Measurements from ENCODE around the gene PFKM.

The PFKM gene

GRCh38 chr12:48157018-48157888 is 38.1 kb downstream of the PFKM start, which contains the start of gene ASB8:
Gene ASB8 (minus strand): TSS chr12:48157515. CDS start chr12:48153496, 4,019 bp downstream.
- peak; percentile 98 for DNase-seq (ENCODE audit: low read depth in 2 of 2)

- DNase-seq (ENCODE audit: low read depth in 2 of 2), result no peak
Observed at GRCh38 chr12:48157889-48158370, 38.8 kb downstream of the PFKM start.

DNA sequence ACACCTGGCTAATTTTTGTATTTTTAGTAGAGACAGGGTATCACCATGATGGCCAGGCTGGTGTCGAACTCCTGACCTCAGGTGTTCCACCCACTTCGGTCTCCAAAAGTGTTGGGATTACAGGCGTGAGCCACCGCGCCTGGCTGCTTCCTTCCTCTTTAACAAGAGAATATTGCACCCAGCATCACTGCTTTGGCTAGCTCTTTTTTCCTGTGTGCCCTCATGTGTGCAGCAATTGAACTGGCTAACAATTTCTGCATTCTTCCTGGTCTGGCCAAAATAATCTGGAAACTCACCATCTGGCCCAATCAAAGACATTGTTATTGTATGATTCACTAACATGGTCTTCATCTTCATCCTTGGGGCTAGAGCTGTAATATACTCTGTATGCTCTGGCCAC is 40.9 kb downstream of the PFKM start:
- DNase-seq (ENCODE audit: low read depth in 2 of 2), result no peak

GRCh38 chr12:48160807-48161206 is 41.6 kb downstream of the PFKM start:
- DNase-seq (ENCODE audit: low read depth in 2 of 2), result no peak

GRCh38 chr12:48163150-48163747 is 44.1 kb downstream of the PFKM start:
- DNase-seq (ENCODE audit: low read depth in 2 of 2), result no peak

- DNase-seq (ENCODE audit: low read depth in 2 of 2), result no peak
Observed at GRCh38 chr12:48164451-48164850, 45.3 kb downstream of the PFKM start.

DNA sequence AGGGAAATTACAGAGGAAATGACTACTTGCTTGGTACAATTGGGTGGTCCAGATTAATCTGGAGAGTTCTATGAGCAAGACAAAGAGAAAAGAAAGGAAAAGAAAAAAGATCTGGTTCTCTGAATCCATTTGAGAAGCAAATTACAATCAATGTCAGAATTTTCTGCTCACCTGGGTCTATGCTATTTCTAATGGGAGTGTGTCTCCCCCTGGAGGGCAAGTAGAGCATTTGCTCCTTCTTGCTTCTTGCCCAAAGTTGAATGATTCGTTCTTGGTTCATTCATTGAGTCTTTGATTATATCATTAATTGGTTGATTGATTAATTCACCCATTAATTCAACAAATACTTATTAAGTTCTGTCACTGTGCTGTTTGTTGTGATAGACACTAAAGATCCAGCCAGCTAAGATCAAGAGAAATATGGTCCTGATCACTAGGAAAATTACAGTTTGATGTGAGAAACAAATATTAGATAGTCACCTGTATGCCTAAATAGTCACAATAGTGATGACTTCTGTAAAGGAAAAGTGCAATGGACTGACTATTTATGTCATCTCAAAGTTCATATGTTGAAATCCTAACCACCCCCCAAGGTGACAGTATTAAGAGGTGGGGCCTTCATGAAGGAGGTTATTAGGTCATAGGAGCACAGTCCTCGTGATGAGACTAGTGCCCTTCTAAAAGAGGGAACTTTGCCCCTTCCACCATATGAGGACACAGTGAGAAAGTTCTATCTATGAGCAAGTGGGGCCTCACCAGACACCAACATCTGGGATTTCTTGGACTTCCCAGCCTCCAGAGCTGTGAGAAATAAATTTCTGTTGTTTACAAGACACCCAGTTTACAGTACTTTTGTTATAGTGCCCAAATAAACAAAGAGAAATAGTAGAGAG is 46.2 kb downstream of the PFKM start:
- DNase-seq (ENCODE audit: low read depth in 2 of 2), result no peak

- DNase-seq (ENCODE audit: low read depth in 2 of 2), result no peak
Observed at GRCh38 chr12:48169011-48169410, 49.8 kb downstream of the PFKM start.

DNA sequence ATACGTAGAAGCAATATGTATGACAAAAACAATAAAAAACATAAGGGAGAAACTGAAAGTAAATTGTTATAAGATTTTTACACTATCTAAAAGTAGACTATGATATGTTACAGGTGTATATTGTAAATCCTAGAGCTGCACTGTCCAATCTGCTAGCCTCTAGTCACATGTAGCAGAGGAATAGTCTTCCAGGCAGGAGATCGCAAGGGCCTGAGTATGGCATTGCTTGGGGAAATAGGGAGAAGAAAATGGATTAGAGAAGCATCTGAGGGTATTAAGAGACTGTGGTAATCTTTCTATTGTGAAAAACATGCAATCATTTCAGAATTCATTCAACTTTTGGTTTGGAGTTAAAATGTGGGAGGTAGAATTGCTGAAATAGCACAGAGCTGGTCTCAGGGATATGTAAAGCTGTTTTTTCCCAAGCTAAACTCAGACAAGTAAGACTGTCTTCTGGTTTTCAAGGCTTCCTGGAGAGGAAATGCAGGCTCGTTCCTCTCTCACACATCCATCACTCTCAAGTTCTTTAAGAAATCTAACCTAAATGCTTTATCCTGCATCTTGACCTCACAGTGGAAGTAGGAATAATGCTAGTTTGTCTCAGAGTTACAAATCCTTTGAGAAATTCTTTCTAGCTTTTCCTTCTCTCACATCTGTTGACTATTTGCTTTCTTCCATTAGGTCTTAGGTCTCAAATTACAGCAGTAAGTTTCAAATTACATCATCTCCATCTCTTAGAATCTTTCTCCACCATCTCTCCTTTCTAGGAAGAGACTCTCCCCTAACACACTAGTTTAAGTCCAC is 56.7 kb downstream of the PFKM start:
- DNase-seq (ENCODE audit: low read depth in 2 of 2), result no peak

DNA sequence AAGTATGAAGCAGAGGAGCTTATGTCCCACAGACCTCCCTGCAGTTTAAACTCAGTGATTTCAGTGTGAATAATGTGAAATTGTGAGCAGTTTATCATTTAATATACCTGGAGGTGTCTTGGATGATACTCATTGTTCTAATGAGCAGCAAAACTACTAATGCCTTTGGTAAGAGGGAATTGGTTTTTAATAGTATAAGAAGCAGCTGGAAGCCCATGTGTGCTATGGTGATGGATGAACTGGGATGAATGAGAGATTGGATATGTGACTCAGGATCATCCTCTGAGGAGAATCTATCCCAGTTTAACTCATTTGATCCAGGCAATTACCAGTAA is 57.2 kb downstream of the PFKM start:
- no peak for DNase-seq (ENCODE audit: low read depth in 2 of 2)

DNA sequence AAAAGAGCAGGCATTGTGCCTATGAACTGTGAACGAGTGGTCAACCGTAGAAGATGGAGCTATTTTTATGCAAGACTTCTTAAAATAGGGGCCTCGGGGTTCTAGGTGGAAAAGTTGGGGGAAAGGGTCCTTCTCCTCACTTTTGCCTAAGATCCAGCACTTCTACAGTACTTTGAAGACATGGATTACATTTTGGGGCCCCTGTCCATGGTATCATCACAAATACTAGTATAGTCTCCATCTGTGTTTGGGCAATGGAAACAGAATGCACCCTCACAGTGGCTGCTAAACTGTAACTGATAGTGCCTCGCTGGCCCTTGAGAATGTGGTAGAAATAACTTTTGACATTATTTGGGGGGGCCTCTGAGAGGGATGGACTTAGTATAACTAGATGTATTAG is 58.8 kb downstream of the PFKM start:
- DNase-seq (ENCODE audit: low read depth in 2 of 2), result no peak

- DNase-seq (ENCODE audit: low read depth in 2 of 2), result no peak
Observed at GRCh38 chr12:48179466-48179865, 60.3 kb downstream of the PFKM start.

GRCh38 chr12:48180424-48180823 is 61.3 kb downstream of the PFKM start:
- DNase-seq (ENCODE audit: low read depth in 2 of 2), result no peak

GRCh38 chr12:48180857-48181495 is 61.8 kb downstream of the PFKM start:
- no peak for DNase-seq (ENCODE audit: low read depth in 2 of 2)

- DNase-seq (ENCODE audit: low read depth in 2 of 2), result no peak
Observed at GRCh38 chr12:48182631-48183030, 63.5 kb downstream of the PFKM start.

DNA sequence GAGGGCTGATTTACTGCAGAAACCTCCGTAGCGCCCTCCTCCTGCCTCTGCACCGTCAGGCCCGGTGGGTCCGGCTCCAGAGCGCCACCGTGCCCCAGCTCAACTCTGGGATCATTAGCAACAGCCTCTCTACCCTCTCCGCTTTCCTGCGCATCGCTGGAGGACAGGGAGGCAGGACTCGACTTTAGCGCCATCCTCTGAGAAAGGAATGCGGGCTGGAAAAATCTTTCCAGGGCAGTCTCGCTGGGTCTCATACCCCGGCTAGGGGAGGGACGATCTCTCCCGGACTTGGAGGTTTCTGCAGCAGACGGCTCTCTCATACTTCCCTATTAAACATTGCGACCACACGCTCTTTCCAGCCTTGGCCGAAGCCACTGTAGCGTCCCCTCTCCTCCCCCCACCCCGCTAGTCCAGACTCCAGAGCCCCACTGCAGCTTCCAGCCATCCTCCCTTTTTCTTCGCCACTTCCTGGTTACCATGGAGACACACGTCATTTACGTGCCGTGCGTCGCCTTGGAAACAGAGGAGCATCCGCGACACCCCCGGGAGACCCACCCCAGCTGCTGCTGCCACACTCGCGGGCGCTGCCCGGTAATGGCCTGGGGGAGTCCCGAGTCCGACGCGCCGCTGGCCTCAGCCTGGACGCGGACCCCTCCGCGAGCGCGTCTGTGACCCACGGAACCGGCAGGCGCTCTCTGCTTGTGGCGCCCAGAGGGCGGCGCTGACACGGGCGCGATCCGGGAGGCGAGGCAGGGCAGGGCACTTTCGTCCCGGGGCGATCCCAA is 64.1 kb downstream of the PFKM start, which contains the start of gene CCDC184:
Gene CCDC184, plus strand, starts transcription at position 554 of the 785 bp plus-strand sequence. CDS start 479 bp downstream, outside the sequence.
- DNase-seq (ENCODE audit: low read depth in 2 of 2), result peak in 1 of 2 donors; percentile 42

DNA sequence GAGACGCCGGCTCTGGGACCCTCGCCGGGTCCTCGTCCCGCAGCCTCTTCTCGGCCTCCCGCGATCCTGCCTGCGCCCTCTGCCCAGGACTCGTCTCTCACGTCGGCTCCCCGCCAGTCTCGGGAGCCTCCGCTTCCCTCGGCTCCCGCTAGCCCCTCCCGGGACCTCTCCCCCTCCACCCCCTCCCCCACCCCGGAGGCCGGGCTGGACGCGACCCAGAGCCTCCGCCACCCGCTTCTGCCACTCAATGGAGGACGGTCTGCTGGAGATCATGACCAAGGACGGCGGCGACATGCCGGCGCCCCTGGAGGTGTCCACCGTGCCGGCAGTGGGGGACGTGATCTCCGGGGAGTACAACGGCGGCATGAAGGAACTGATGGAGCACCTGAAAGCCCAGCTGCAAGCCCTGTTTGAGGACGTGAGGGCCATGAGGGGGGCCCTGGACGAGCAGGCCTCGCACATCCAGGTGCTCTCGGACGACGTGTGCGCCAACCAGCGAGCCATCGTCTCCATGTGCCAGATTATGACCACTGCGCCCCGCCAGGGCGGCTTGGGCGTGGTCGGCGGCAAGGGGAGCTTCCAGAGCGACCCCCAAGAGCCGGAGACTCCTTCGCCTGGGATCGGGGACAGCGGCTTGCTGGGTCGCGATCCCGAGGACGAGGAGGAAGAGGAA is 64.8 kb downstream of the PFKM start:
- DNase-seq (ENCODE audit: low read depth in 2 of 2), result no peak

- DNase-seq (ENCODE audit: low read depth in 2 of 2), result no peak
Observed at GRCh38 chr12:48184549-48184922, 65.4 kb downstream of the PFKM start.

- no peak for DNase-seq (ENCODE audit: low read depth in 2 of 2)
Observed at GRCh38 chr12:48185181-48185919, 66.2 kb downstream of the PFKM start.
